K562 (cell line): ENCODE measurements around the gene DSPP. TPM values are rescaled to one million over a fixed set of nuclear protein-coding genes. Genes with fewer than 3 reads are reported as not detected.

Experiments used
- CHD7 ChIP-seq: fragments of 200-600 bp; sonication (generic); IDR thresholded peaks from one replicate; pipeline ENCODE4 v1.6.1; 2012; ENCODE audit warnings: mild to moderate bottlenecking, low read depth, low read length, inconsistent platforms
- TCF7L2 ChIP-seq: fragments of 150-350 bp; IDR thresholded peaks from 2 replicates; pipeline ENCODE4 v1.6.1; 2016; ENCODE audit warnings: low read depth, mild to moderate bottlenecking, low read length, moderate library complexity
- ZFPM2 ChIP-seq: fragments of 250-450 bp; sonication (Bioruptor Pico); IDR thresholded peaks from 2 replicates; pipeline ENCODE4 v1.5.1; 2022; ENCODE audit warnings: mild to moderate bottlenecking
- ZNF134 ChIP-seq: fragments of 250-450 bp; sonication (Bioruptor Pico); conservative IDR thresholded peaks from 2 replicates; pipeline ENCODE4 v1.4.0; 2020
- polyA plus RNA-seq, 8 experiments: library from polyadenylated mRNA; depleted of rRNA in 4 of 8; stranded (reverse) in 5 of 8; unstranded in 3 of 8; fragments of >200 nt; fragmentation: Nextera tagmentation in 2 of 8; fragmentation: Illumina TruSeq in 1 of 8; extraction: Ambion mirVana in 2 of 8; extraction: Trizol in 1 of 8; gene quantifications; 2 replicates each; pipeline versions ENCODE4 v1.2.1 to v1.2.3, GENCODE V29; 2011 to 2014; ENCODE audit warnings: inconsistent platforms in 1 of 8, missing spikeins in 1 of 8
- total RNA-seq, 7 experiments: library from RNA; depleted of rRNA in 6 of 7; stranded (reverse); fragments of >200 nt in 6 of 7; fragmentation: Illumina TruSeq in 2 of 7; extraction: Trizol in 2 of 7; gene quantifications; 2 replicates each; pipeline versions ENCODE4 v1.2.1 to v1.2.3, GENCODE V29; 2011 to 2021; ENCODE audit warnings: low replicate concordance in 1 of 7

The DSPP gene
- total and polyA plus RNA-seq, 9 of the 15 experiments (the other 6 are each of a cell fraction or from before 2014, with no cell fraction given): not detected

- no peak for TF ChIP-seq ZFPM2
- TF ChIP-seq CHD7: no peak
- TF ChIP-seq TCF7L2: no peak
- TF ChIP-seq ZNF134: no peak
These were observed 12.2 kb downstream of the DSPP start (continued) for GRCh38 chr4:87620491-87620890.
